HG02588 (cell line): ENCODE results near the gene GJD3.
"Not testable (repeated sequence)": the region's sequence is repeated elsewhere in the genome, so short reads cannot be mapped to it uniquely, and the experiment has no call there.

Experiments
- ATAC-seq: cut with Tn5 transposase; IDR thresholded peaks from one replicate; pipeline ENCODE4 v1.9.1; 2021; ENCODE audit warnings: mild to moderate bottlenecking, moderate library complexity; ENCODE audit not compliant: unreplicated experiment

Gene GJD3

DNA sequence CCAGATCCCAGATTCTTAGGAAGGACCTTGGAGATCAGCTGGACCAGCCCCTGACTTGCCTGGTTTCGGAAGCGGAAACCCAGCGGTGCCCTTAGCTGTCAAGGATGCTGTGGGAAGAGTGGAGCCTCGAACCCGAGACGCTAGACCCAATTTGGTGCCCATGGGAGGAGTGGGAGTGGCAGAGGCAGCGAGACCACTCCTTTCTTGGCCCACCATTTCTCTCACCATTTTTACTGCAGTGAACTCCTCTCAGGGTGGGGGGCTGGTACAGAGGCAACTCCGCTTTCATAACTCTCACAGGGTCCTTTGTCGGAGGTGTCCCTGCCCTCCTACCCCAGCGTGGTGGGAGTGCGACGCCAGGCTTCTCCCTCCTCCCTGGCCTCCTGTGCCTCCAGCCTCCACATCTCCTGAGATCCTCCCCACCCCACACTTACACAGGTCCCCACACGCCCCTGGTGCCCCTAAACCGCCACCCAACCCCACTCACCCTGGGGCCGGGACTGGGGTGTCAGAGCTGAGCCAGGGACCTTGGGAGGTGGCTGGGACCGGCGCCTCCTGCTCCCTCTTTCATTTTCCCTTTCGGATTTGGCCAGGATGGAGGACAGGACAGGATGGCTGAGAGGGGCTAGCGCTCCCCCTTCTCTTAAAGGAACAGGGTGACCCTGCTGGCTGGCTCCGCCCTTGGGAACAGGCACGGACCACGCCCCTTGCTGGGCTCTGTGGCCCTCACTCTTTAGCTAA, at the start of gene GJD3:
Gene GJD3 (minus strand): TSS at position 617 of the 741 bp plus-strand sequence. CDS start 922 bp downstream, outside the sequence.
- ATAC-seq, result no peak

DNA sequence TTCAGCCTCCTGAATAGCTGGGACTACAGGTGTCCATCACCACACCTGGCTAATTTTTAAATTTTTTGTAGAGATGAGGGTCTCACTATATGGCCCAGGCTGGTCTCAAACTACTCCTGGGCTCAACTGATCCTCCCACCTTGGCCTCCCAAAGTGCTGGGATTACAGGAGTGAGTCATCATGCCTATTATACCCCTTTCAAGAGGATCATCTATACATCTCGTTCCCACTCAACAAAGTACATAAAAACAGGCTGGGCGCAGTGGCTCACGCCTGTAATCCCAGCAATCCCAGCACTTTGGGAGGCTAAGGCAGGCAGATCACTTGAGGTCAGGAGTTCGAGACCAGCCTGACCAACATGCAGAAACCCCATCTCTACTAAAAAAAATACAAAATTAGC, 49.8 kb upstream of the GJD3 start:
- not testable (repeated sequence) for ATAC-seq

DNA sequence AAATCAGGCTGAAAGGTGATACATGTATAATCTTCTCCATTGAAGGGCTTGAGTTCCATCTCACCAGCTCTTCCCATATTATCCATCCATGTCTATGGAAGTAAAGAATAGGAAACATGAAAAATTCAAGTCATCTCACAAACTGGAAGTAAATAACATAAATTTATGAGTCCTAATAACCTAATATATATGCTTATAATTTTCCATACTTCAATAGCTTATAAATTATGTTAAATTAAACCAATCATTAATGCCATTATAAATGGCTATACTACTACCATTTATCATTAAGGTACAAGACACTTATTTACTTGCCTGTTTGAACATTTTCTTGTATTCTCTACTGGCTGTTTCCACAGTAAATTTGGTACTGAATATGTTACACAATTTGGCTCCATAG, 48.3 kb upstream of the GJD3 start:
- no peak for ATAC-seq

- no peak for ATAC-seq
These were observed 47.3 kb upstream of the GJD3 start for GRCh38 chr17:40411821-40412220.

DNA sequence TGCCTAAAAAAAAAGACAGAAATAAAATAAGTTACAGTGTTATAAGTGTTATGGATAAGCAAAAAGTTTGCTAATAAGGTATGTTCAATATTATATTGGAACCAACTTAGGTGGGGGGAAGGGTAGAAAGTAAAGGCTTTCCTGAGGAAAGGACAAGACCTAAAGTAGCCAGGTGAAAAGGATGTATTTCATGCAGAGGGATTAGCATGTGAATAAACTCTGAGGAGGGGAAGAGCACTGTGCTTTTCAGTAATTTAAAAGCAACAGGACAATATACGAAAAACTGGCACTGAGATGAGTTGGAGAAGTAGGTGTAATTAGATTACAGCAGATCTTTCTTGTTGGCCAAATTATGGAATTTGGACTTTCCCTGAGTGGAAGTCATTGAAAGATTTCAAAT, 45.5 kb upstream of the GJD3 start:
- no peak for ATAC-seq

- not testable (repeated sequence) for ATAC-seq
These were observed 45.0 kb upstream of the GJD3 start for GRCh38 chr17:40409540-40409939.

- no peak for ATAC-seq
These were observed 42.9 kb upstream of the GJD3 start for GRCh38 chr17:40407460-40407859.

DNA sequence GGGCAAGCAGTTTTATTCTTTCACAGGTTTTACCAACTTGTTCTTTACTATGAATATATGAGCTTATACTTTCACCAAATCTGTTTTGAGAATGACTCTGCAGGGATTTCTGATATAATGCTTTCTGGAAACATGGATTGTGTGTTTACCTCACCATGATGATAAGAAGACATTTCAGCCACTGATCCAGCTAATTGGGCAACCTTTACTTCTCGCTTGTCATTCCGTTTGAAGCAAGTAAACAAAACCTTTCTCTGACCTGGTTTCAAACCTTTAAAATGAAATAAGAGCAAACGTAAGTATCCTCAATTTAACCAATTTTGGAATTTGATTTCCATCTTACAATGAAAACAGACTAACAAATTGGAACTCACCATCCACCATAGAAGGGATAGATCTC, 39.5 kb upstream of the GJD3 start:
- no peak for ATAC-seq

DNA sequence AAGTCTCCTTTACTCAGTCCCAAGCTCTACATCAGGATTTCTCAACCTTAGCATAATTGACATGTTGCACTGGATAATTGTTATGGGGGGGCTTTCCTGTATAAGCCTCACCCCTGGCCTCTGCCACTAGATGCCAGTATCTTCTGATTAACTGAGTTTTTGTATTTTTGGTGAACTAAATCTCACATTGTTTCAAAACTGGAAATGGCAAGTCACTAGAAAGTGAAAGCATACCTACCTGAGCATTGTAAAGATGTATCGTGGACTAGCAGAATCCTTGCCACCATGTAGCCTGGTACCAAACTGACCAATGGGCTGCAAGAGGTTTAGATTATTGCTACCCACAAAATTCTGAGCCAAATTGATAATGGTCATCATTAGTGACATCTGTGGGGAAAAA, 38.1 kb upstream of the GJD3 start:
- ATAC-seq, result no peak

GRCh38 chr17:40399185-40399584, 34.6 kb upstream of the GJD3 start:
- ATAC-seq, result no peak

DNA sequence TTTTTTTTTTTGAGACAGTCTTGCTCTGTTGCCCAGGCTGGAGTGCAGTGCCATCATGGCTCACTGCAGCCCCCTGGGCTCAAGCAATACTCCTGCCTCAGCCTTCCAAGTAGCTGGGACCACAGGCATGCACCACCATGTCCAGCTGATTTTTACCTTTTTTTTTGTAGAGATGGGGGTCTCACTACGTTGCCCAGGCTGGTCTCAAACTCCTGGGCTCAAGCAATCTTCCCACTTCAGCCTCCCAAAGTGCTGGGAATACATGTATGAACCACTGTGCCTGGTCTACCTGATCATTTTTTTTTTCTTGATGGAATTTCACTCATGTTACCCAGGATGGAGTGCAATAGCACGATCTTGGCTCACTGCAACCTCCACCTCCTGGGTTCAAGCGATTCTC, 22.0 kb upstream of the GJD3 start:
- not testable (repeated sequence) for ATAC-seq

GRCh38 chr17:40382251-40382650, 17.7 kb upstream of the GJD3 start:
- no peak for ATAC-seq

GRCh38 chr17:40378966-40379365, 14.4 kb upstream of the GJD3 start:
- no peak for ATAC-seq

DNA sequence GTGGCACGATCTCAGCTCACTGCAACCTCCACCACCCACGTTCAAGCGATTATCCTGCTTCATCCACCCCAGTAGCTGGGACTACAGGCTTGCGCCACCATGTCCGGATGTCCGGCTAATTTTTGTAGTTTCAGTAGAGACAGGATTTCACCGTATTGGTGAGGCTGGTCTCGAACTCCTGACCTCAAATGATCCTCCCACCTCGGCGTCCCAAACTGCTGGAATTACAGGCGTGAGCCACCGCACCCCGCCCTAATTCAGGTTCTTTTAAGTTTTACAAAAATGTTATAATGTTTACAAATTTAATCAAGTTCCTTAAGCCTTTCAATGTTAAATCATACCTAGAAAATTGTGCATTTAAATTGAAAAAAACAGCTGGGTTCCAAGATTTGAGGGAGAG, 13.3 kb upstream of the GJD3 start:
- ATAC-seq, result no peak

DNA sequence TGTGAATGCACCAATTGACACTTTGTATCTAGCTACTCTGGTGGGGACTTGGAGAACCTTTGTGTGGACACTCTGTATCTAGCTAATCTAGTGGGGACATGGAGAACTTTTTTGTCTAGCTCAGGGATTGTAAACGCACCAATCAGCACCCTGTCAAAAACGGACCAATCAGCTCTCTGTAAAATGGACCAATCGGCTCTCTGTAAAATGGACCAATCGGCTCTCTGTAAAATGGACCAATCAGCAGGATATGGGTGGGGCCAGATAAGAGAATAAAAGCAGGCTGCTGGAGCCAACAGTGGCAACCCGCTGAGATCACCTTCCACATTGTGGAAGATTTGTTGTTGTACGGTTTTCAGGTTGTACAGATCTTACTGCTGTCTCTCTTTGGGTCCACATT, 12.0 kb upstream of the GJD3 start:
- ATAC-seq, result not testable (repeated sequence)

GRCh38 chr17:40375786-40376185, 11.2 kb upstream of the GJD3 start:
- not testable (repeated sequence) for ATAC-seq

DNA sequence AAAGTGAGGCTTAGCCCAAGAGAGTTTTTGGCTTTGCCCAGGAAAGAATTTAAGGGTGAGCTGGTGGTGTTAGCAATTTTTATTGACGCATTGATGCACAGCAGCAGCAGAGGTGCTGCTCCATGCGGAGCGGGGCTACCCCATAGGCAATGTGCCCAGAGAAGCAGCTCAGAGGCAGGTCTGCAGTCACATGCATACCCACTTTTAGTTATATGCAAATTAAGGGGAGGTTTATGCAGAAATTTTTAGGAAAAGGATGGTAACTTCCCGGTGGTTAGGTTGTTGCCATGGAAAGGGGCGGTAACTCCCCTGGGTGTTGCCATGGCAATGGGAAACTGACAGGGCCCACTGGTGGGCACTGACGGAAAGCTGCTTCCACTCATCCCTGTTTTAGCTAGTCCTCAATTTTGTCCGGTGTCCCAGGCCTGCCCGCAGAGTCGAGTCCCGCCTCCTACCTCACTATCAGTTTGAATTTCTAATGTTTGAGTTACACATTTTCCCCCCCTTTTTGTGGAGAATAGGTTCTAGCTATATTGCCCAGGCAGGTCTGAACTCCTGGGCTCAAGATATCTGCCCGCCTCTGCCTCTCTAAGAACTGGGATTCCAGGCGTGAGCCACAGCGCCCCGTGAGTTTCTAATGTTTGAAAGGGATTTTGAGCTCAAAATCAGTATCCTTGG, 10.4 kb upstream of the GJD3 start:
- no peak for ATAC-seq

DNA sequence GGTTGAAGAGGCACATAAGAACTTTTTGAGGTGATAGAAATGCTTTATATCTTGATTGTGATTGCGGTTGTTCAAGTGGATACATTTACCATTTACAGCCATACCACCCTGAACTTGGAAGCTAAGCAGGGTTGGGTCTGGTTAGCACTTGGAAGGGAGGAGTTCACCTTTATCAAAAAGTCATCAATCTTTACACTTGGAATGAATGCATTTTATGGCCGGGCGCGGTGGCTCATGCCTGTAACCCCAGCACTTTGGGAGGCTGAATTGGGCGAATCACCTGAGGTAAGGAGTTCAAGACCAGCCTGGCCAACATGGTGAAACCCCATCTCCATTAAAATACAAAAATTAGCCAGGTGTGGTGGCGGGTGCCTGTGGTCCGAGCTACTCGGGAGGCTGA, 9.5 kb upstream of the GJD3 start:
- no peak for ATAC-seq

GRCh38 chr17:40373324-40373723, 8.8 kb upstream of the GJD3 start:
- no peak for ATAC-seq

DNA sequence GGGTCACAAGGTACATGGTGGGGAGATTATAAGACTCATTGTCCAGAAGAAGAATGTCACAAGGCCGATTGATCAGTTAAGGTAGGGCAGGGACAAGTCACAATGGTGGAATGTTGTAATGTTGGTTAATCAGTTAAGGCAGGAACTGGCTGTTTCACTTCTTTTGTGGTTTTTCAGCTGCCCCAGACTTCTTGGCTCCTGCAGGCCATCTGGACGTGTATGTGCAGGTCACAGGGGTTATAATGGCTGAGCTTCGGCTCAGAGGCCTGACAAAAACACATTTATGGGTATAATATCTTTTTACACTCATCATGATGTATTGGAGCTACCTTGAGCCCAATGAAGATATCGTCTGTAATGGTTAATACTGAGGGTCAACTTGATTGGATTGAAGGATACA, 8.1 kb upstream of the GJD3 start:
- ATAC-seq, result not testable (repeated sequence)

GRCh38 chr17:40372031-40372430, 7.5 kb upstream of the GJD3 start:
- ATAC-seq, result no peak

DNA sequence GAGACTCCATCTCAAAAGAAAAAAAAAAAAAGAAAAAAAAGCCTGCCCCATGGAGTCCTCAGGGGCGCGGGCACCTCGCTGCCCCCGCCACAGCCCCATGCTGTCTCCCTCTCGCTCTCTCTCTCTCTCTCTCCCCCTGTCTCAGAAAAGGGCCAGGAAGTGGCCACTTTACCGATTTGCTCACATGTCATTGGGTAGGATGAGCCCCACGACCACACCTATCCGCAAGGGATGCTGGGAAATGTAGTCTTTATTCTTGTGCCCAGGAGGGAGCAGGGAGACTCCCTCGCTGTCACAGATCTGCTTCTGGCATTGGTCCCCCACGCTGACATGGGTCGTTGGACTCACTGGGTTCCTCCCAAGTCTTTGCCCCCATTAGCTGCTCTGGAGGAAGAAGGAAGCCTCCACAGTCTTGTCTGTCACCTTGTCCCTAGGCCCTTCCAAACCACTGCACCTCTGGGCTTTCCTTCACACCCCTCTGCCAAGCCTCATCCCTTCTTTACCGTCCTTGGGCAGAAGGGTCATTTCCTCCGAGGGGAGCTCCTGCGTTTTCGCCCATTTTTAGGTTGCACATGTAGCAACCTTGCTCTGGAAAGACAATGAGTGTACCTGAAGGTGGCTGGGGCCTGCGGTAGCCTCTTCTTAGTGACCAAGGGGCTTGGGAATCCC, 6.9 kb upstream of the GJD3 start:
- ATAC-seq, result no peak
